HEK293 (cell line): Measurements from ENCODE around the gene CRIM1.

Experiments
- CTCF ChIP-seq: fragments of 450-650 bp; formaldehyde crosslinking; IDR thresholded peaks from 2 replicates; pipeline ENCODE4 v1.5.1; 2016; ENCODE audit warnings: missing biosample characterization, missing genetic modification characterization
- GFI1B ChIP-seq: fragments of 450-650 bp; formaldehyde crosslinking; IDR thresholded peaks from 2 replicates; pipeline ENCODE4 v1.5.1; 2016; ENCODE audit warnings: missing biosample characterization, missing genetic modification characterization
- MYNN ChIP-seq: fragments of 450-650 bp; formaldehyde crosslinking; IDR thresholded peaks from 2 replicates; pipeline ENCODE4 v1.5.1; 2016; ENCODE audit warnings: missing biosample characterization, missing genetic modification characterization, borderline replicate concordance
- ZBTB44 ChIP-seq: fragments of 450-650 bp; IDR thresholded peaks from 2 replicates; pipeline ENCODE4 v1.5.1; 2018; ENCODE audit warnings: missing biosample characterization, mild to moderate bottlenecking, missing genetic modification characterization
- ZBTB7A ChIP-seq: fragments of 450-650 bp; formaldehyde crosslinking; IDR thresholded peaks from 2 replicates; pipeline ENCODE4 v1.5.1; 2016; ENCODE audit warnings: low read depth, missing biosample characterization, missing genetic modification characterization
- ZNF155 ChIP-seq: fragments of 450-650 bp; formaldehyde crosslinking; IDR thresholded peaks from 2 replicates; pipeline ENCODE4 v1.5.1; 2016; ENCODE audit warnings: missing biosample characterization, missing genetic modification characterization
- TF ChIP-seq, protein P1 (sequence below): fragments of 450-650 bp; formaldehyde crosslinking; IDR thresholded peaks from 2 replicates; pipeline ENCODE4 v1.5.1; 2016; ENCODE audit warnings: missing biosample characterization, missing genetic modification characterization, low read depth
- TF ChIP-seq, protein P2 (sequence below): fragments of 450-650 bp; formaldehyde crosslinking; IDR thresholded peaks from 2 replicates; pipeline ENCODE4 v1.5.1; 2017; ENCODE audit warnings: missing biosample characterization, missing genetic modification characterization

- TF ChIP-seq MYNN (tag by site-specific recombination) (no peak), ZNF155 (no peak), GFI1B (tag by site-specific recombination) (no peak), ZBTB7A (tag by site-specific recombination) (no peak), CTCF (tag by site-specific recombination) (no peak), ZBTB44 (tag by site-specific recombination) (no peak)
- TF ChIP-seq, protein P1, sequence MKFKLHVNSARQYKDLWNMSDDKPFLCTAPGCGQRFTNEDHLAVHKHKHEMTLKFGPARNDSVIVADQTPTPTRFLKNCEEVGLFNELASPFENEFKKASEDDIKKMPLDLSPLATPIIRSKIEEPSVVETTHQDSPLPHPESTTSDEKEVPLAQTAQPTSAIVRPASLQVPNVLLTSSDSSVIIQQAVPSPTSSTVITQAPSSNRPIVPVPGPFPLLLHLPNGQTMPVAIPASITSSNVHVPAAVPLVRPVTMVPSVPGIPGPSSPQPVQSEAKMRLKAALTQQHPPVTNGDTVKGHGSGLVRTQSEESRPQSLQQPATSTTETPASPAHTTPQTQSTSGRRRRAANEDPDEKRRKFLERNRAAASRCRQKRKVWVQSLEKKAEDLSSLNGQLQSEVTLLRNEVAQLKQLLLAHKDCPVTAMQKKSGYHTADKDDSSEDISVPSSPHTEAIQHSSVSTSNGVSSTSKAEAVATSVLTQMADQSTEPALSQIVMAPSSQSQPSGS = peak; percentile 44; the same call in 1 of the 2 replicates
- TF ChIP-seq, protein P2, sequence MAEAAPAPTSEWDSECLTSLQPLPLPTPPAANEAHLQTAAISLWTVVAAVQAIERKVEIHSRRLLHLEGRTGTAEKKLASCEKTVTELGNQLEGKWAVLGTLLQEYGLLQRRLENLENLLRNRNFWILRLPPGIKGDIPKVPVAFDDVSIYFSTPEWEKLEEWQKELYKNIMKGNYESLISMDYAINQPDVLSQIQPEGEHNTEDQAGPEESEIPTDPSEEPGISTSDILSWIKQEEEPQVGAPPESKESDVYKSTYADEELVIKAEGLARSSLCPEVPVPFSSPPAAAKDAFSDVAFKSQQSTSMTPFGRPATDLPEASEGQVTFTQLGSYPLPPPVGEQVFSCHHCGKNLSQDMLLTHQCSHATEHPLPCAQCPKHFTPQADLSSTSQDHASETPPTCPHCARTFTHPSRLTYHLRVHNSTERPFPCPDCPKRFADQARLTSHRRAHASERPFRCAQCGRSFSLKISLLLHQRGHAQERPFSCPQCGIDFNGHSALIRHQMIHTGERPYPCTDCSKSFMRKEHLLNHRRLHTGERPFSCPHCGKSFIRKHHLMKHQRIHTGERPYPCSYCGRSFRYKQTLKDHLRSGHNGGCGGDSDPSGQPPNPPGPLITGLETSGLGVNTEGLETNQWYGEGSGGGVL (tag by site-specific recombination) = peak; percentile 72
Observed at GRCh38 chr2:36403675-36404230, 48.2 kb downstream of the CRIM1 start.
